Activated naive CD8-positive, alpha-beta T cell treated with anti-CD3 and anti-CD28 coated beads, Interleukin-2, amount 50 U/mL, for 24 hours (primary cell): Measurements from ENCODE around the gene ZNF385A.
"Not testable (repeated sequence)": the region's sequence is repeated elsewhere in the genome, so short reads cannot be mapped to it uniquely, and the experiment has no call there.

ENCODE experiments used
- ATAC-seq: fragments of 150-1000 bp; cut with Tn5 transposase; one replicate; pipeline ENCODE4 v1.10.0; 2021
- DNase-seq: peaks from one replicate; pipeline ENCODE4 v3.0.0; 2021
- H3K27ac Mint-ChIP-seq: one replicate; pipeline ENCODE4 v1.8.0; 2021; ENCODE audit warnings: mild to moderate bottlenecking, mixed read lengths
- H3K27me3 Mint-ChIP-seq: one replicate; pipeline ENCODE4 v1.8.0; 2021; ENCODE audit warnings: mixed read lengths
- H3K36me3 Mint-ChIP-seq: one replicate; pipeline ENCODE4 v1.8.0; 2021; ENCODE audit warnings: low read depth, mixed read lengths
- H3K4me1 Mint-ChIP-seq: one replicate; pipeline ENCODE4 v1.8.0; 2021; ENCODE audit warnings: mixed read lengths
- H3K4me3 Mint-ChIP-seq: one replicate; pipeline ENCODE4 v1.8.0; 2021; ENCODE audit warnings: mild to moderate bottlenecking, moderate library complexity, mixed read lengths
- H3K9me3 Mint-ChIP-seq: one replicate; pipeline ENCODE4 v1.8.0; 2021; ENCODE audit warnings: mixed read lengths

ZNF385A gene

GRCh38 chr12:54330442-54330841 is 54.1 kb downstream of the ZNF385A start:
- ATAC-seq = no peak
- no peaks in the 10 kb centered on the region for H3K27me3 Mint-ChIP-seq

DNA sequence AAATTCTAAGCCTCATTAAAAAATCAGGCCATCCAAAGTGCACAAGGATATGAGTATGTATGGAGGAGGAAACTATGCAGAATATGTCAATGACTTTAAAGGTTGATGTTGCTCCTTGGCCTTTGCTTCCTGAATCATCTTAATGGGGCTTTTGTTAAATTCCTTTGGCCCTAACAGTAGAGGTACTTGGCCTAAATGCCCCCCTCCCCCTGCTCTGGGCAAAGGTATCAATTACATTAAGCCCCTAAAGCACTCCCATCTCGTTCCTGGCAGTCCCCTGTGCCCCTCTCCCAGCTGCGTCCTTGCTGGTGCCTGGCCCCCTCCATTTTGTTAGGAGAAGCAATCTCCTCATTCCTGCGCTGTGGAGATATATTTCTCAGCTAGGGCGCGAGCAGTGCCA is 54.8 kb downstream of the ZNF385A start:
- Mint-ChIP-seq H3K4me1 (peaks cover 54% of the 10 kb centered on the region), H3K9me3 (no peaks in the 10 kb centered on the region), H3K27me3 (no peaks in the 10 kb centered on the region), H3K27ac (no peak overlapping the region), H3K36me3 (peaks cover 4% of the 10 kb centered on the region), H3K4me3 (no peak overlapping the region)
- DNase-seq (no peak), ATAC-seq (no peak)

More at GRCh38 chr12:54330442-54330841, 54.1 kb downstream of the ZNF385A start:
- peak overlapping the region; percentile 16 for H3K27ac Mint-ChIP-seq
- H3K4me1 Mint-ChIP-seq = peaks cover 47% of the 10 kb centered on the region
- no peak overlapping the region for H3K4me3 Mint-ChIP-seq
- no peak for DNase-seq
- no peaks in the 10 kb centered on the region for H3K9me3 Mint-ChIP-seq
- H3K36me3 Mint-ChIP-seq = no peaks in the 10 kb centered on the region

DNA sequence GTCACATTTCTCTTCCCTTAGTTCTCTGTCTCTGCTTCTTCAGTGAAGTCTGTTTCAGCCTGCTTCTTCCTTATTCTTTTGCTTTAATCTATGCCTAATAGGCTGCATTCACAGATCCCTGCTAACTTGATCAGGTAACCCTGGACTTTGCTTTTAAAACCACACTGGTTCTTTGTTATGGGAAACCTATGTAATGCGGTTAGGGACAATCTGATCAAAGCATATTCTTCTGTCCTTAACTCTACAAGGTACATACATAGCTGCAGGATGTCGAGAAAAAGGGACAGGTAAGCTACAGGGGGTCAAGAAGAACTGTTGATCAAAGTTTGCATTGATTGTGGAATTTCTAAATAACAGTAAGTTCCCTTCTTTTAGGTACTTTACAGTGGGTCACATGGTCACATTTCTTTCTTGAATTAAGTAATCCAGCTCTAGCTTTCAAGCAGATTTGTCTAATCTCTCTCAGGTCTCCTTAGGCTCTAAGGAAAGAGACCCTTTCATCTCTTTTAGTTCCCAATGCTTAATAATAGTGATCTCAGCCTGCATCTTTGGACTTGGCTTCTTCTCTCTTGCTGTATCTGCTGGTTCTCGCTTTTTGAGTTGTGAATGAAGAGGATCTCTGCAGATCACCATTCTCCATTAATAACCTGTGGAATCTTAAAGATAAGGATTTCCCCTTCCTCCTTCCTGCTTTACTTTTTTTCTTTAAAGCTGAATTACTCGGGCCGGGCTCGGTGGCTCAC is 55.8 kb downstream of the ZNF385A start:
- Mint-ChIP-seq H3K27me3 (no peaks in the 10 kb centered on the region), H3K27ac (peak overlapping the region; percentile 19), H3K4me3 (no peak overlapping the region), H3K4me1 (peaks cover 60% of the 10 kb centered on the region), H3K9me3 (no peaks in the 10 kb centered on the region), H3K36me3 (peaks cover 4% of the 10 kb centered on the region)
- DNase-seq = no peak
- ATAC-seq = no peak

- Mint-ChIP-seq H3K4me1 (peaks cover 44% of the 10 kb centered on the region), H3K27ac (peak overlapping the region; percentile 95), H3K4me3 (peak overlapping the region; percentile 100)
- H3K36me3 Mint-ChIP-seq, DNase-seq, H3K9me3 Mint-ChIP-seq, H3K27me3 Mint-ChIP-seq, ATAC-seq: not testable (repeated sequence)
These were observed 59.0 kb downstream of the ZNF385A start for GRCh38 chr12:54325442-54326109.

GRCh38 chr12:54324617-54325441 is 59.7 kb downstream of the ZNF385A start, which contains the start of gene COPZ1:
Gene COPZ1, plus strand, starts transcription at chr12:54325131. Its CDS starts 33 bp downstream, at chr12:54325164.
- DNase-seq (peak; percentile 90), ATAC-seq (peak; percentile 99)
- Mint-ChIP-seq H3K4me3 (peak within 1 kb of the TSS; percentile 100), H3K27ac (peak within 1 kb of the TSS; percentile 95), H3K36me3 (peaks cover 4% of the 10 kb centered on the region), H3K4me1 (peaks cover 39% of the 10 kb centered on the region), H3K27me3 (no peaks in the 10 kb centered on the region), H3K9me3 (no peaks in the 10 kb centered on the region)

- Mint-ChIP-seq H3K36me3 (peaks cover 4% of the 10 kb centered on the region), H3K27me3 (no peaks in the 10 kb centered on the region), H3K4me1 (peaks cover 18% of the 10 kb centered on the region), H3K4me3 (no peak overlapping the region), H3K27ac (no peak overlapping the region), H3K9me3 (no peaks in the 10 kb centered on the region)
- ATAC-seq (no peak), DNase-seq (no peak)
These were observed 63.2 kb downstream of the ZNF385A start for GRCh38 chr12:54321363-54321762.
